CD1c-positive myeloid dendritic cell (primary cell): ENCODE measurements around the gene PYGL.
"Not testable (repeated sequence)": the region's sequence is repeated elsewhere in the genome, so short reads cannot be mapped to it uniquely, and the experiment has no call there.

Experiments
- DNase-seq: peaks from one replicate; pipeline ENCODE4 v3.0.0-alpha.2; 2016; ENCODE audit errors: extremely low spot score

The PYGL gene

DNA sequence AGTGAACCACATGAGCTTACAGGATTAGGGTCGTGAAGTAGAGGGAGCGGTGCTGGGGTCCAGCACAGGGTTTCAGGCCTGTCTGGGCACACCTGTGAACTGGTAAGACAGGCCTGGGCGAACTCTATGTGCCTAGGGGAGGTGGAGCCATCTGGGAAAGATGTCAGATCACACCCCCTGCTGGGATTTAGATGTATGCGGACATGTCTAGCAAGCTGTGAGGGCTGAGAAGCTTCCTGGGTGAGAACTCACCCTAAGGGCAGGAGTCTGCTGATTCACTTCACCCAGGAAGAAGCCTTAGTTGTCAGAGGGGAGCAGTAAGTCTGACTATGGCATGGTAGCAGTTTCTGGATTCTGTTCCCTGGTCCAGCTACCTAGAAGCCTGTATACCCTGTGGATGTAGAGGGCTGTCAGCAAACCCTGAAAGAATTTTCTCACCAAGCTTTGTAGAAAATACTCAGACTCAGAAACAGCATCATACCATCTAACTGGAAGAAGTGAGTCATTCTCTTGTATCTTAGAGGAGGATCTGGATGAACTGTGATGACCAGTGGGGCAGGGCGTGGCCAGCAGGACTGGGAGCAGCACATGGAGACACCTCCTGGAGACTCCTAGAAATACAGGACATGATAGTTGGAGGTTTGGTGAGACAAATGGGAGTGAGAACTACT, 11.2 kb upstream of the PYGL start:
- DNase-seq = peak; percentile 77

GRCh38 chr14:50954811-50955372, 10.6 kb upstream of the PYGL start:
- peak; percentile 30 for DNase-seq

DNA sequence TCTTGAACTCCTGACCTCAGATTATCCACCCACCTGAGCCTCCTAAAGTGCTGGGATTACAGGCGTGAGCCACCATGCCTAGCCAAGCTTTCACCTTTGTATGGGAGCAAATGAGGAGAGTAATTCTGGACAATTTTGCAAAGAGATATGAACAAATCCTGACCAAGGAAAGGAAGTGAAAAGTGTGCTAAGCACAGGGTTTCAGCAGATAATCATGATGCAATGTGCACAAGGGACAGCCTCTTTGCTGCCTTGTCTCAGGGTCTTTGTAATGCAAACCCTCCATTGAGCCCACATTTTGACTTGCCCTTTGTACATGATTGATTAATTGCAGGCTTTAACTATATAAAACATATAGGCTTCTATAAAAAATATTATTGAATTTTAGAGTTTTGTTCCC, 9.2 kb upstream of the PYGL start:
- peak; percentile 15 for DNase-seq

DNA sequence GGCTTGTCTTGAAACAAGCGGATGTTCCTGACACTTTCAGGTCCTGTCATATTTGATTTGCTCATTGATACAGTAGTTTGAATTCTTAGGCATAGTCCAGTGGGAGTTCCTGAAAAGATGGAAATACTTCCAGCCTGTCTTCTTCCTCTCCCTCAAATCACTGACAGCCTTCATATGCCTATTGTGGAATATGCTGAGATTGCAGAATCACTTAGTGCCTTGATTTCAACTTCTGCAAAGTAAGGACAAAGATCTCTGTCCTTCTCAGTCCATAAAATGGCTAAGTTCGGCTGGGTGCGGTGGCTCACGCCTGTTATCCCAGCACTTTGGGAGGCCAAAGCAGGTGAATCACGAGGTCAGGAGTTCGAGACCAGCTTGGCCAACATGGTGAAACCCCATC, 6.7 kb upstream of the PYGL start:
- DNase-seq = no peak

DNA sequence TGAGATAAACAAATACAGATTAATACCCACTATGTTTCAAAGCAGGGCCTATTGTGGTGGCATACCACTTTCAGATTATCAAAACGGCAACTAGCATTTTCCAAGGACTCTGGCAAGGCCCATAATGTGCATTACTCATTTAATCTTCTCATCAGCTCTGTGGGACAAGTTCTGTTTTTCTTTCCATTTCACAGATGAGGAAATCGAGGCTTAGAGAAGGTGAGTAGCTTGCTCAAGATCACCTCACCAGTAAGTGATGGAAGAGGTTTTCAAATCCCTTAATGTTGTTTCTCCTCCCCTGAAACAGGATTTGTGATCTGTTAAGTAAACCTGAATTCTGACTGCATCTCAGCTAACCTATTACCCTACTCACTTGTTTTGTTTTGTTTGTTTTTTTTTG, 3.9 kb upstream of the PYGL start:
- no peak for DNase-seq

DNA sequence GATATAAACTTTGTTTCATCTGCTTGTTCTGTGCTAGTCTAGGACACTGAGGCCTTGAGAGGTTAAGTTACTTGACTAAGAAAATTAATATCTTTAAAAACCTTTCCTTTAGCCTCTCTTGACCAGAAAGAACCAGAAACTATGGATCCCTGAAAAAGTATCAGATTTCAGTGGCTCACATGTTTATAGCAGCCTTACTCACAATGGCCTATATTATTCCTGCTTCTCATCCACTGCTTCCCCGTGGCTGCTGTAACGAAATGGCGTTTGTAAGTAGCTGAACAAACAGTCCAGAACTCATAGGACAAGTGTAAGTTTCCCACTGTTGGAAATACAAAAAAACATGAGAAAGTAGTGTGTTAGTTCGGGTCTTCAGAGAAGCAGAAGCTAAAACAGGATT, 3.2 kb upstream of the PYGL start:
- DNase-seq = no peak

GRCh38 chr14:50946234-50946935, 2.1 kb upstream of the PYGL start:
- no peak for DNase-seq

- DNase-seq = no peak
Observed at GRCh38 chr14:50944647-50945413, 547 bp upstream of the PYGL start.

- peak; percentile 9 for DNase-seq
Observed at GRCh38 chr14:50943261-50943942, 881 bp downstream of the PYGL start.

DNA sequence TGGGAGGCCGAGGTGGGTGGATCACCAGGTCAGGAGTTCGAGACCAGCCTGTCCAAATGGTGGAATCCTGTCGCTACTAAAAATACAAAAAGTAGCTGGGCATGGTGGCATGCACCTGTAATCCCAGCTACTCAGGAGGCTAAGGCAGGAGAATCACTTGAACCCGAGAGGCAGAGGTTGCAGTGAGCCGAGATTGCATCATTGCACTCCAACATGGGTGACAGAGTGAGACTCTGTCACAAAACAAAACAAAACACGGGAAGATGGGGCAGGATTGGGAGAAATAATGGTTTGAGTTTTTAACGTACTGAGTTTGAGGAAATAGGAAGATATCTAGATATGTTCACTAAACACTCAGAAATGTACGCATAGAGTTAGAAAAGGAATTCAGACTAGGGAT, 2.6 kb downstream of the PYGL start:
- not testable (repeated sequence) for DNase-seq

DNA sequence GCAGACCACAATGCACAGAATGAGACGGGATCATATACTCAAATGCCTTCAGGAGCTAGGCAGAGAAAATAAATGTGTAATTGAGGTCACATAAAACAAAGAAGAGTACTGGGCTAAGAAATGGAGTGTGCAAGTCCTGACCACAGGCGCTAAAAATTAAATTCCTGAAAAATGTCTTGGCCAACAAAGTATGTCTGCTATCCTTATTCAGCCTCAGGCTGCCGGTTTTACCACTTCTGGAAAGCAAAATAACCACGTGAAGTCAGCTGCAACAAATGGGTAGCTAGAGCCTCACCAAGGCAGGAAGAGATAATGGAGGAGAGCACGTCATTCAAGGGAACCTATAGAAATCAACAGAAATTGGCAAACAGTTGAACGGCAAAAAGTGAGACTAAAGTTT, 3.1 kb downstream of the PYGL start:
- DNase-seq = no peak

DNA sequence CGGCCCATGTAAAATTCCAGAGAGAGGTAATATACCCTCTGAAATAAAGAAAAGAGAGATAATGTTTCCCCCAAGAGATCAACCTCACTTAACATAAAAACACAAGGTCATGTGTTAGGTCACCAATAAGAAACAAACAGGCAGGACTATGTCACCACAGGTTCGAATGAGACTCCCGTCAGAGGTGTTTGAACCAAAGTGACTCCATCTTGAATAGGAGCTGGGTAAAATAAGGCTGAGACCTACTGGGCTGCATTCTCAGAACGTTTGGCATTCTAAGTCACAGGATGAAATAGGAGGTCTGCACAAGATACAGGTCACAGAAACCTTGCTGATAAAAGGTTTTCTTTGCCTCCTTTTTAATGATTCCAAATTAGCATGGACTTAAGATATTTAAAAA, 6.5 kb downstream of the PYGL start:
- DNase-seq = no peak

DNA sequence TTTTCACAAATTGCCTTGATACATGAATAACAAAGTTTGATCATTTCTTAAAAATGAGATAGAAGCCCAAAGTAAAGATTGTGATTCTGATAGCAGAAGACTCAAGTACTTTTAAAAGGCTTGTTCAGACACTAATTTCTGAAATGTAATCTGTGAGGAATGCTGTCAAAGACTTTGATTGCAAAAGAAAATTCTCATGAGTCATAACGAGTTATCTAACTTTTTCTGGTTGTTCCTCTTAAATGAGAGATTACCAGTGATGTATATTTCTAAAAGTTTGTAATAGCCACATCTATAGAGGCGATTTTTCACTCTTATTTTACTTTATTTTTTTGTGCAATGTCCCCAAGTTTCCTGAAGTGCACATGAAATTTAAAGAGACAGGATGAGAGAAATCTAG, 7.0 kb downstream of the PYGL start:
- peak; percentile 81 for DNase-seq

DNA sequence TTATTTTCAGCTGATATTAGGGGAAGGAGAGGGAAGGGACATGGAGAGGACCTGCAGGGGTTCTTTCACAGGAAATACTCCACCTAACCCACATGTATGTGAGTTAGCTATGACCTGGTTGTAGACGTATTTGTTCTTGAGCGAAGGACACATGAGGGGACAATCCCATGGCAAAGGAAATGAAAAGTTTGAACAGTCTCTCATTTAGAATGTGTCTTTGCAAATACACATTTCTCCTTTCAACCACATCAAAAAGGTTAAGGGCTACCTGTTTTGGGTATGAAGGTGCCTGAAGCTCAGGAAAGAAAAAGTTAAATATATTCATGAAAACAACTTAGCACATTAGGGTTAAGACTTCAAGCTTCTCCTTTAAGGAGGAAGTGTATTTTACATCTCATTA, 7.4 kb downstream of the PYGL start:
- DNase-seq = no peak

DNA sequence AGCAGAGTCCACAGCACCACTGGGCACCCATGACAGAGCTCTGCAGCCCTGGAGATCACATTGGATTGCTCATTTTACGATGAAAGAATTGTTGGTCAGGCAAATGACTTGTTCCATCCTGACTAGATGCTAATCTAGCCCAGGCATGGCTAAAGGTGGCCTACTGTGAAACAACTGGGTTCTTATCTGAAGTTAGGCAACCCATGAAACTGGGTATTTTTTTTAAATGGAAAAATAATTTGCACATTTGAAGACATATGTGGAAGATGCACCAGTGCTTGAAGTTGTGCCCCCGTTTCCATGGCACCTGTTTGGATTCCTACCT, 8.3 kb downstream of the PYGL start:
- DNase-seq = no peak

DNA sequence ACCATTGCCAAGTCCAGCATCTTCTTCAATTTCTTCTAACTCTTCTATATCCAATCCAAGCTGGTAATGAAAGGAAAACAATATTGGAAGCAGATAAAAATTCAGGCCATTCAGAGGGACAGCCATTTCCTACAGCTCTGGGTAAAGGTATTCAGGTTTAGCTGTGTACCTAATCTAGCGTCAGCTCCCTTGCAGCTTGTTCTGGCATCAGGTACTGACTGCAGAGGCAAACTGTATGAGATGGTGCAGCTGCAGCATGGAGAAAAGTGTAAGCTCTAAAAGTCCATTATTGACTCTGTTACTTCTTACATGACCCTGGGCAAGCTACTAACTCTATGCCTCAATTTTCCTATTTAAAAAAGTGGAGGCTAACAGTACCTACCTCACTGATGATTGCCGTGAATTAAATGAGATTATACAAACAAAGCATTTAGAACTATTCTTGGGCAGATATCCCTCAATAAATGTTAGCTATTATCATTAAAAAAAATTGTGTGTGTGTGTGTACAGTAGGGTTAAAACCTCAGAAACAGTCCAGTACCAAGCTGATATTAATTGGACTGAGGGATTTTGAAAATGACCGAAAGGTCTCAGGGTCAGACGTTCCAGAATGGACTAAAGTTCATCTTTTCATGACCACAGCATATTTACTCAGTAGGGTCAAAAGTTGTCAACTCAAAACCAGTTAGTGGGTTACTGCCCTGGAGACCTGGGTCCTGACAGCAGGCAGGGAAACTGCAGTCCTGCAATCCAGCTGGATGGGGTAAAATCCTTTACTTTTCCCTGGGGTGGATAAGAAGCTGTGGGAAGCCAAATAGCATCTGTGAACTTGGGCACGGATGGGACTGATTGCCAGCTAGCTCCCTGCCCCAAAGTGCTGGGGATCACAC, 8.9 kb downstream of the PYGL start:
- no peak for DNase-seq

DNA sequence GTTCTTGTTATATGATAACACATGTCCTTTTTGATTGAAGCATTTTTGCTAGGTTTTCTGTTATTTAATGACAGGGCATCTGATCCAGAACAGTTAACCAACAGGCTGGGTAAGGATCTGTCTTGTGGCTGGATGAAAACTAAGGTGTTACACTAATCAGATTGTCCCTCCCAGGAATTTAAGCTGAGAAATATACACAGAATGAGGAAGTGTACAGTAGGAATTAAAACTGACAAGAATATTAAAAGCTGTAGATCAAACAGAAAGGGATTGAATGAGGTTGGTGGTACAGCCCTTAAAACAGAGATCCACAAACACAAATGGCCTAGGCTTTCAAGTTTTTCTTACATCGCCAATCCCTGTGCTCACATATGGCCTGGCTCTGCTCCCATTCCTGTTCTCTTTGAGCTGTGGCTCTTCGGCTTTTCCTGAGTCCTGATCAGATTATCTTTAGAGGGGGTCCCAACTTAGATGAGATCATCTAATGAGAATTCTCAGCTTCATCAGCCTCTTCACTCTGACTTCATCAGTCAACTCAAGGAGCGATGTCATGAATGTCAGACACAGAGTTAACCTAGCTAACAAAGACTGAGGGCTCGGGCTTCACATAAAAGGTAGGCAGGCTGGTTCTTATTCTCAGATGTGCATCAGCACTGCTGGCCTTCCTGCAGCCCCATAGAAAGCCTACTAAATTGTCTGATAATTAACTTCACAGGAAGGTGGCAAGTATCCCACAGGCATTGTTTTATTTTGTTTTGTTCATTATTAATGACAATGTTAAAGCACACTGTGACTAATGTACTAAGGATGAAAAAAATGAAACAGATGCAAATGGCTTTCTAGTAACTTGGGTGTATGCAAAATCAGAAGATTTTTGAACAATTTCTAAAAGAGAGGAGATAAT, 11.4 kb downstream of the PYGL start:
- DNase-seq = peak; percentile 13

- DNase-seq = peak; percentile 26
Observed at GRCh38 chr14:50932156-50932555, 12.1 kb downstream of the PYGL start.

DNA sequence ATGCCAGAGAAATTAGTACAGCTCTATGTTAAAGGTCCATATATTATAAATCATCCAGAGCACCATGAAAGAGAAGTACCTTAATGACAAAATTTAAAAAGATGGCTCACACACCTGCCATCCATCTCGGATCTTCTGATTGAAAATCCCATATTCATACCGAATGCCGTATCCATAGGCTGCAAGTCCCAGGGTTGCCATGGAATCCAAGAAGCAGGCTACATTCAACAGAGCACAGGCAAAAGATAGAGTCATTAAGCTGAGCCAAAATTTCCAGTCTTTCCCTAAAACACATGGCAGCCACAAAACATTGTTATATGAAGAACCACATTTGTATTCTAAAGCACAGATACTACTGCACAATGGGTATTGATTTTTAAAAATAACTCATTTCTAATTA, 12.7 kb downstream of the PYGL start:
- DNase-seq = no peak

DNA sequence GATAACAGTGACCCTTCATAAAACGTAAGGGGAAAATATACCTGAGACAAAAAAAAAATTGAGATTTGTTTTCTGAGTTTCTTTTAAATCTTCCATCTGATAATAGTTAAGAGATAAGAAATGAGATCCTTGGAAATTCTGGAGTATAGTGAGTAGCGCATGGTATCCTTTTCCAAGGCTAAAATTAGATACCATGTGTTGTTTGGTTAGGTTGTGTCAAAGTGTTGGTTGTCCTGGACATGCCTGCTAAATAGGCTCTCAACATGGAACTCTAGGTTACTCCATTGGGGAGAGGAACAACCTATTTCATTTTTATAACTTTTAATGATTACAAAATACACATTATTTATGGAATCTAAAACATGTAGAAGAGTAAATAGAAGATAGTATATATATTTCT, 14.8 kb downstream of the PYGL start:
- DNase-seq = no peak
